Suprapubic skin (tissue), 3 donors: Measurements from ENCODE around the gene LDLRAD4.

Experiments used
- CTCF ChIP-seq, 2 donors: fragments of 200-600 bp in 1 of 2; fragments of 450-650 bp in 1 of 2; sonication (generic) in 1 of 2; IDR thresholded peaks; one replicate each; pipeline ENCODE4 v1.5.1; 2016 to 2019; ENCODE audit warnings: antibody characterized with exemption in 2 of 2, mild to moderate bottlenecking in 1 of 2, moderate library complexity in 1 of 2
- EP300 ChIP-seq: sonication (generic); formaldehyde crosslinking; IDR thresholded peaks from one replicate; pipeline ENCODE4 v1.6.1; 2017; ENCODE audit warnings: antibody characterized with exemption

GRCh38 chr18:13630716-13631268, 412.2 kb downstream of the LDLRAD4 start:
- TF ChIP-seq CTCF (IDR thresholded peaks at IDR 0.05), result no peak
- no peak for TF ChIP-seq EP300
